Lower leg skin (tissue), 4 donors: Measurements from ENCODE around the gene TRPM1. TPM values are rescaled to one million over a fixed set of nuclear protein-coding genes. Genes with fewer than 3 reads are reported as not detected.

Source experiments
- DNase-seq, 2 donors: peaks; one replicate each; pipeline ENCODE4 v3.0.0-alpha.2; 2019; ENCODE audit warnings: low spot score in 2 of 2
- H3K4me3 ChIP-seq: fragments of 200-600 bp; sonication (generic); 2 replicates; pipeline ENCODE4 v1.5.1; 2017; ENCODE audit warnings: mild to moderate bottlenecking, low read depth; ENCODE audit not compliant: poor library complexity, severe bottlenecking
- POLR2A ChIP-seq, 2 donors: fragments of 450-650 bp; IDR thresholded peaks; one replicate each; pipeline ENCODE4 v1.6.1; 2016 to 2017; ENCODE audit warnings: antibody characterized with exemption in 2 of 2, mild to moderate bottlenecking in 1 of 2, moderate library complexity in 1 of 2
- WGBS, 2 donors: methylation state at CpG; one replicate each; pipeline ENCODE4 v1.1.5; 2018; 5-methylcytosine and 5-hydroxymethylcytosine counted together
- intact Hi-C: fragments of 100-400 bp; cut with DNase I; formaldehyde crosslinking; loops from one replicate; pipeline ENCODE4 v1.15.0; 2023; ENCODE audit warnings: low total_unique reads
- total RNA-seq, 4 donors: library from RNA; depleted of rRNA; stranded (reverse); fragments of >200 nt; gene quantifications; one replicate each; pipeline ENCODE4 v1.1.0, GENCODE V29; 2016
- TF ChIP-seq, protein P1 (sequence below), 3 donors: fragments of 450-650 bp; IDR thresholded peaks; one replicate each; pipeline ENCODE4 v1.5.1; 2016; ENCODE audit warnings: antibody characterized with exemption in 3 of 3, mild to moderate bottlenecking in 3 of 3, moderate library complexity in 2 of 3

Gene TRPM1
- total RNA-seq, 4 donors from 2014 or later: 1.3 to 18.3 (median 8.3) TPM

GRCh38 chr15:31046759-31047359 is 54.7 kb downstream of the TRPM1 start:
- peak in 1 of 2 donors; percentile 70 for DNase-seq
- WGBS, 2 donors: 92 to 93% methylated on average over 19 of the region's 19 CpGs
- H3K4me3 ChIP-seq: no peak overlapping the region
- intact Hi-C loops: no loop called here
- TF ChIP-seq, protein P1, sequence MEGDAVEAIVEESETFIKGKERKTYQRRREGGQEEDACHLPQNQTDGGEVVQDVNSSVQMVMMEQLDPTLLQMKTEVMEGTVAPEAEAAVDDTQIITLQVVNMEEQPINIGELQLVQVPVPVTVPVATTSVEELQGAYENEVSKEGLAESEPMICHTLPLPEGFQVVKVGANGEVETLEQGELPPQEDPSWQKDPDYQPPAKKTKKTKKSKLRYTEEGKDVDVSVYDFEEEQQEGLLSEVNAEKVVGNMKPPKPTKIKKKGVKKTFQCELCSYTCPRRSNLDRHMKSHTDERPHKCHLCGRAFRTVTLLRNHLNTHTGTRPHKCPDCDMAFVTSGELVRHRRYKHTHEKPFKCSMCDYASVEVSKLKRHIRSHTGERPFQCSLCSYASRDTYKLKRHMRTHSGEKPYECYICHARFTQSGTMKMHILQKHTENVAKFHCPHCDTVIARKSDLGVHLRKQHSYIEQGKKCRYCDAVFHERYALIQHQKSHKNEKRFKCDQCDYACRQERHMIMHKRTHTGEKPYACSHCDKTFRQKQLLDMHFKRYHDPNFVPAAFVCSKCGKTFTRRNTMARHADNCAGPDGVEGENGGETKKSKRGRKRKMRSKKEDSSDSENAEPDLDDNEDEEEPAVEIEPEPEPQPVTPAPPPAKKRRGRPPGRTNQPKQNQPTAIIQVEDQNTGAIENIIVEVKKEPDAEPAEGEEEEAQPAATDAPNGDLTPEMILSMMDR (IDR thresholded peaks at IDR 0.05): no peak
- TF ChIP-seq POLR2A (IDR thresholded peaks at IDR 0.05): no peak

GRCh38 chr15:31045606-31046005 is 55.9 kb downstream of the TRPM1 start:
- 87 to 88% methylated on average over 3 of the region's 3 CpGs for whole genome bisulfite sequencing, 2 donors
- DNase-seq: no peak
- intact Hi-C loops: no loop called here
- TF ChIP-seq, protein P1 (IDR thresholded peaks at IDR 0.05): no peak
- no peak for TF ChIP-seq POLR2A (IDR thresholded peaks at IDR 0.05)
- H3K4me3 ChIP-seq: no peak overlapping the region

GRCh38 chr15:31042751-31043150 is 58.8 kb downstream of the TRPM1 start:
- no peak overlapping the region for H3K4me3 ChIP-seq
- intact Hi-C loops: no loop called here
- no peak for TF ChIP-seq POLR2A (IDR thresholded peaks at IDR 0.05)
- TF ChIP-seq, protein P1 (IDR thresholded peaks at IDR 0.05): no peak
- no peak for DNase-seq
- WGBS, 2 donors: 61 to 72% methylated on average over 2 of the region's 2 CpGs

- TF ChIP-seq POLR2A (IDR thresholded peaks at IDR 0.05): no peak
- TF ChIP-seq, protein P1 (IDR thresholded peaks at IDR 0.05): no peak
- intact Hi-C loops: no loop called here
- WGBS, 2 donors: 89 to 90% methylated on average over 4 of the region's 4 CpGs
Measured at GRCh38 chr15:31041610-31042009, 59.9 kb downstream of the TRPM1 start.

DNA sequence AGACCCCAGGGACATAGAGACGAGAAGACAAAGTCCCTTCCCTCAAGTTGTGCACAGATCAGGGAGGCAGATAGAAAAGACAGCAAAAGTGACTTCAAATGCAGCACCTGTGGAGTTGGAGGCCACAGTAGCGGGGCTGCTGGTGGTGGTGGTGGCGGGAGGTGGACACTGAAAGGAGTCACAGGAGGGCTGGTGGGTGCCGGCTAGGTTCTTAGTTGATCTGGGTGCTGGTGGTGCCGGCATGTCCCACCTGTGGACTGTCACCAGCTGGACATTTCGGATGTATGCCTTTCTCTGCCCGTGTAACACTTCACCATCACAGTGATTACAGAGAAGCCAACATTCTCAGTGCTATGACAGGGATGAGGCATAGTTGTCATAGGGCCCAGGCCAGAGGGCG is 60.9 kb downstream of the TRPM1 start:
- TF ChIP-seq, protein P1 (IDR thresholded peaks at IDR 0.05): no peak
- TF ChIP-seq POLR2A (IDR thresholded peaks at IDR 0.05): no peak
- intact Hi-C loops: no loop called here
- no peak for DNase-seq
- 93 to 95% methylated on average over 8 of the region's 8 CpGs for WGBS, 2 donors
- H3K4me3 ChIP-seq: no peak overlapping the region

More at GRCh38 chr15:31041610-31042009, 59.9 kb downstream of the TRPM1 start:
- DNase-seq: no peak
- H3K4me3 ChIP-seq: no peak overlapping the region

- intact Hi-C loops: no loop called here
- 96 to 97% methylated on average over 16 of the region's 16 CpGs for WGBS, 2 donors
- no peak overlapping the region for H3K4me3 ChIP-seq
- TF ChIP-seq, protein P1 (IDR thresholded peaks at IDR 0.05): no peak
- TF ChIP-seq POLR2A (IDR thresholded peaks at IDR 0.05): no peak
- DNase-seq: no peak
Measured at GRCh38 chr15:31039961-31040360, 61.6 kb downstream of the TRPM1 start.
